KMS-11 (cell line): ENCODE results near the gene TPM2.

Experiments
- H2AFZ ChIP-seq: fragments of 200-600 bp; sonication (generic); 2 replicates; pipeline ENCODE4 v1.6.1; 2016; ENCODE audit warnings: antibody characterized with exemption, mixed run types, low read depth
- H3K27ac ChIP-seq: fragments of 200-600 bp; sonication (generic); 2 replicates; pipeline ENCODE4 v1.6.1; 2016; ENCODE audit warnings: mild to moderate bottlenecking, mixed run types
- H3K27me3 ChIP-seq: fragments of 200-600 bp; sonication (generic); 2 replicates; pipeline ENCODE4 v1.6.1; 2017; ENCODE audit warnings: mild to moderate bottlenecking, low read depth, mixed run types, moderate library complexity; ENCODE audit not compliant: insufficient read depth
- H3K36me3 ChIP-seq: fragments of 200-600 bp; sonication (generic); 2 replicates; pipeline ENCODE4 v1.6.1; 2017; ENCODE audit warnings: mild to moderate bottlenecking, mixed run types; ENCODE audit not compliant: insufficient read depth
- H3K4me1 ChIP-seq: fragments of 200-600 bp; sonication (generic); 2 replicates; pipeline ENCODE4 v1.6.1; 2016; ENCODE audit warnings: mild to moderate bottlenecking, low read depth, mixed run types; ENCODE audit not compliant: poor library complexity, severe bottlenecking
- H3K4me2 ChIP-seq: fragments of 200-600 bp; sonication (generic); 2 replicates; pipeline ENCODE4 v1.7.0; 2016; ENCODE audit warnings: mild to moderate bottlenecking, mixed run types
- H3K4me3 ChIP-seq: fragments of 200-600 bp; sonication (generic); IDR thresholded peaks from 2 replicates; pipeline ENCODE4 v1.6.1; 2017; ENCODE audit warnings: low read depth, low read length, mixed read lengths; ENCODE audit not compliant: insufficient read depth
- H3K79me2 ChIP-seq: fragments of 200-600 bp; sonication (generic); 2 replicates; pipeline ENCODE4 v1.6.1; 2016; ENCODE audit warnings: low read depth, mixed run types; ENCODE audit not compliant: insufficient read depth
- H3K9ac ChIP-seq: fragments of 200-600 bp; sonication (generic); 2 replicates; pipeline ENCODE4 v1.6.1; 2016; ENCODE audit warnings: mild to moderate bottlenecking, mixed run types
- H4K20me1 ChIP-seq: fragments of 200-600 bp; sonication (generic); 2 replicates; pipeline ENCODE4 v1.6.1; 2016; ENCODE audit warnings: mild to moderate bottlenecking, mixed run types; ENCODE audit not compliant: insufficient read depth
- TF ChIP-seq, protein P1 (sequence below): fragments of 200-600 bp; sonication (generic); conservative IDR thresholded peaks from 2 replicates; pipeline ENCODE4 v1.6.1; 2017; ENCODE audit warnings: low read depth, mild to moderate bottlenecking, antibody characterized with exemption, low read length, moderate library complexity, mixed read lengths

Gene TPM2

GRCh38 chr9:35679091-35679490 is 10.6 kb downstream of the TPM2 start:
- Histone ChIP-seq H3K27me3 (no peaks in the 10 kb centered on the region), H3K9ac (no peak overlapping the region), H3K79me2 (no peaks in the 10 kb centered on the region), H3K4me3 (no peak overlapping the region), H2AFZ (no peak overlapping the region), H3K36me3 (no peaks in the 10 kb centered on the region), H4K20me1 (no peaks in the 10 kb centered on the region), H3K4me1 (no peaks in the 10 kb centered on the region), H3K4me2 (no peak overlapping the region), H3K27ac (no peak overlapping the region)
- TF ChIP-seq, protein P1, sequence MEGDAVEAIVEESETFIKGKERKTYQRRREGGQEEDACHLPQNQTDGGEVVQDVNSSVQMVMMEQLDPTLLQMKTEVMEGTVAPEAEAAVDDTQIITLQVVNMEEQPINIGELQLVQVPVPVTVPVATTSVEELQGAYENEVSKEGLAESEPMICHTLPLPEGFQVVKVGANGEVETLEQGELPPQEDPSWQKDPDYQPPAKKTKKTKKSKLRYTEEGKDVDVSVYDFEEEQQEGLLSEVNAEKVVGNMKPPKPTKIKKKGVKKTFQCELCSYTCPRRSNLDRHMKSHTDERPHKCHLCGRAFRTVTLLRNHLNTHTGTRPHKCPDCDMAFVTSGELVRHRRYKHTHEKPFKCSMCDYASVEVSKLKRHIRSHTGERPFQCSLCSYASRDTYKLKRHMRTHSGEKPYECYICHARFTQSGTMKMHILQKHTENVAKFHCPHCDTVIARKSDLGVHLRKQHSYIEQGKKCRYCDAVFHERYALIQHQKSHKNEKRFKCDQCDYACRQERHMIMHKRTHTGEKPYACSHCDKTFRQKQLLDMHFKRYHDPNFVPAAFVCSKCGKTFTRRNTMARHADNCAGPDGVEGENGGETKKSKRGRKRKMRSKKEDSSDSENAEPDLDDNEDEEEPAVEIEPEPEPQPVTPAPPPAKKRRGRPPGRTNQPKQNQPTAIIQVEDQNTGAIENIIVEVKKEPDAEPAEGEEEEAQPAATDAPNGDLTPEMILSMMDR: no peak

GRCh38 chr9:35675732-35676392 is 13.9 kb downstream of the TPM2 start:
- Histone ChIP-seq H3K9ac (no peak overlapping the region), H3K4me1 (no peaks in the 10 kb centered on the region), H3K27ac (no peak overlapping the region), H3K79me2 (no peaks in the 10 kb centered on the region), H3K4me2 (no peak overlapping the region), H4K20me1 (no peaks in the 10 kb centered on the region), H2AFZ (no peak overlapping the region), H3K27me3 (no peaks in the 10 kb centered on the region), H3K4me3 (no peak overlapping the region), H3K36me3 (no peaks in the 10 kb centered on the region)
- TF ChIP-seq, protein P1: no peak

DNA sequence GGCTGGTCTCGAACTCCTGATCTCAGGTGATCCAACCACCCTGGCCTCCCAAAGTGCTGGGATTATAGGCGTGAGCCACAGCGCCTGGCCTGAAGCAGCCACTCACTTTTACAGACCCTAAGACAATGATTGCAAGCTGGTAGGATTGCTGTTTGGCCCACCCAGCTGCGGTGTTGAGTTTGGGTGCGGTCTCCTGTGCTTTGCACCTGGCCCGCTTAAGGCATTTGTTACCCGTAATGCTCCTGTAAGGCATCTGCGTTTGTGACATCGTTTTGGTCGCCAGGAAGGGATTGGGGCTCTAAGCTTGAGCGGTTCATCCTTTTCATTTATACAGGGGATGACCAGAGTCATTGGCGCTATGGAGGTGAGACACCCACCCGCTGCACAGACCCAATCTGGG is 14.5 kb downstream of the TPM2 start:
- H4K20me1 ChIP-seq: no peaks in the 10 kb centered on the region
- no peak overlapping the region for H2AFZ ChIP-seq
- H3K9ac ChIP-seq: no peak overlapping the region
- H3K4me2 ChIP-seq: no peak overlapping the region
- no peaks in the 10 kb centered on the region for H3K79me2 ChIP-seq
- H3K36me3 ChIP-seq: no peaks in the 10 kb centered on the region
- TF ChIP-seq, protein P1: no peak
- no peak overlapping the region for H3K4me3 ChIP-seq
- H3K27me3 ChIP-seq: no peaks in the 10 kb centered on the region
- no peak overlapping the region for H3K27ac ChIP-seq
- H3K4me1 ChIP-seq: no peaks in the 10 kb centered on the region

DNA sequence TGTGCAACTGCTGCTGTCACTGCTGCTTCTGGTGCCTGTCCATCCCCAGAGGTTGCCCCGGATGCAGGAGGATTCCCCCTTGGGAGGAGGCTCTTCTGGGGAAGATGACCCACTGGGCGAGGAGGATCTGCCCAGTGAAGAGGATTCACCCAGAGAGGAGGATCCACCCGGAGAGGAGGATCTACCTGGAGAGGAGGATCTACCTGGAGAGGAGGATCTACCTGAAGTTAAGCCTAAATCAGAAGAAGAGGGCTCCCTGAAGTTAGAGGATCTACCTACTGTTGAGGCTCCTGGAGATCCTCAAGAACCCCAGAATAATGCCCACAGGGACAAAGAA is 15.7 kb downstream of the TPM2 start:
- no peaks in the 10 kb centered on the region for H3K79me2 ChIP-seq
- H3K4me3 ChIP-seq: no peak overlapping the region
- TF ChIP-seq, protein P1: no peak
- H3K27ac ChIP-seq: no peak overlapping the region
- no peak overlapping the region for H2AFZ ChIP-seq
- no peaks in the 10 kb centered on the region for H3K4me1 ChIP-seq
- H3K27me3 ChIP-seq: no peaks in the 10 kb centered on the region
- H3K36me3 ChIP-seq: no peaks in the 10 kb centered on the region
- no peak overlapping the region for H3K4me2 ChIP-seq
- no peak overlapping the region for H3K9ac ChIP-seq
- H4K20me1 ChIP-seq: no peaks in the 10 kb centered on the region
